Lower leg skin (tissue), 4 donors: ENCODE measurements around the gene SCG5. TPM values are rescaled to one million over a fixed set of nuclear protein-coding genes. Genes with fewer than 3 reads are reported as not detected.

ENCODE experiments used
- DNase-seq, 2 donors: peaks; one replicate each; pipeline ENCODE4 v3.0.0-alpha.2; 2019; ENCODE audit warnings: low spot score in 2 of 2
- H3K4me3 ChIP-seq: fragments of 200-600 bp; sonication (generic); 2 replicates; pipeline ENCODE4 v1.5.1; 2017; ENCODE audit warnings: mild to moderate bottlenecking, low read depth; ENCODE audit not compliant: poor library complexity, severe bottlenecking
- CTCF ChIP-seq, 3 donors: fragments of 450-650 bp; IDR thresholded peaks; one replicate each; pipeline ENCODE4 v1.5.1; 2016; ENCODE audit warnings: antibody characterized with exemption in 3 of 3, mild to moderate bottlenecking in 3 of 3, moderate library complexity in 2 of 3
- POLR2A ChIP-seq, 2 donors: fragments of 450-650 bp; IDR thresholded peaks; one replicate each; pipeline ENCODE4 v1.6.1; 2016 to 2017; ENCODE audit warnings: antibody characterized with exemption in 2 of 2, mild to moderate bottlenecking in 1 of 2, moderate library complexity in 1 of 2
- WGBS, 2 donors: methylation state at CpG; one replicate each; pipeline ENCODE4 v1.1.5; 2018; 5-methylcytosine and 5-hydroxymethylcytosine counted together
- intact Hi-C: fragments of 100-400 bp; cut with DNase I; formaldehyde crosslinking; loops from one replicate; pipeline ENCODE4 v1.15.0; 2023; ENCODE audit warnings: low total_unique reads
- total RNA-seq, 4 donors: library from RNA; depleted of rRNA; stranded (reverse); fragments of >200 nt; gene quantifications; one replicate each; pipeline ENCODE4 v1.1.0, GENCODE V29; 2016

Gene SCG5
- total RNA-seq, 4 donors from 2014 or later, result 0.61 to 1.9 (median 1.1) TPM

GRCh38 chr15:32701863-32702262 is 60.4 kb downstream of the SCG5 start:
- no peak for TF ChIP-seq CTCF (IDR thresholded peaks at IDR 0.05)
- no peak for TF ChIP-seq POLR2A (IDR thresholded peaks at IDR 0.05)
- DNase-seq, result no peak
- H3K4me3 ChIP-seq, result no peak overlapping the region
- WGBS, 2 donors, result 60 to 65% methylated on average over 3 of the region's 3 CpGs
- intact Hi-C loops, result no loop called here

GRCh38 chr15:32704395-32704981 is 63.0 kb downstream of the SCG5 start:
- TF ChIP-seq POLR2A (IDR thresholded peaks at IDR 0.05) (no peak), CTCF (IDR thresholded peaks at IDR 0.05) (no peak)
- DNase-seq, result no peak
- 46 to 51% methylated on average over 8 of the region's 8 CpGs for WGBS, 2 donors
- no peak overlapping the region for H3K4me3 ChIP-seq
- intact Hi-C loops, result no loop called here

- DNase-seq, result no peak
- intact Hi-C loops, result no loop called here
- H3K4me3 ChIP-seq, result no peak overlapping the region
- TF ChIP-seq CTCF (IDR thresholded peaks at IDR 0.05) (no peak), POLR2A (IDR thresholded peaks at IDR 0.05) (no peak)
- WGBS, 2 donors, result 80 to 88% methylated on average over 2 of the region's 2 CpGs
Observed at GRCh38 chr15:32705446-32705845, 63.9 kb downstream of the SCG5 start.

GRCh38 chr15:32706704-32707103 is 65.2 kb downstream of the SCG5 start:
- 44 to 47% methylated on average over 3 of the region's 3 CpGs for WGBS, 2 donors
- TF ChIP-seq CTCF (IDR thresholded peaks at IDR 0.05) (no peak), POLR2A (IDR thresholded peaks at IDR 0.05) (no peak)
- no peak overlapping the region for H3K4me3 ChIP-seq
- intact Hi-C loops, result no loop called here
- no peak for DNase-seq

- WGBS, 2 donors, result 65 to 71% methylated on average over 6 of the region's 6 CpGs
- intact Hi-C loops, result no loop called here
- no peak for TF ChIP-seq CTCF (IDR thresholded peaks at IDR 0.05)
- TF ChIP-seq POLR2A (IDR thresholded peaks at IDR 0.05), result no peak
- no peak overlapping the region for H3K4me3 ChIP-seq
- DNase-seq, result no peak
Observed at GRCh38 chr15:32707436-32707835, 65.9 kb downstream of the SCG5 start.
